ENCODE results near the gene CFAP46.

GRCh38 chr10:132844069-132844809, 98.1 kb downstream of the CFAP46 start:
- TF ChIP-seq EZH2 (IDR thresholded peaks at IDR 0.05; ENCODE audit: insufficient read depth, poor library complexity, severe bottlenecking) (no peak), EZH2phosphoT487 (IDR thresholded peaks at IDR 0.05; ENCODE audit: insufficient read depth, low read depth) (no peak)

Data from GM23248 (cell line).